ENCODE measurements around the gene ZNF860. TPM values are rescaled to one million over a fixed set of nuclear protein-coding genes. Genes with fewer than 3 reads are reported as not detected.

ZNF860 gene
- 1.1 to 1.6 TPM (median 1.4 TPM) in 5 replicates for total RNA-seq (2022; extraction: Qiagen RNA extraction)

DNA sequence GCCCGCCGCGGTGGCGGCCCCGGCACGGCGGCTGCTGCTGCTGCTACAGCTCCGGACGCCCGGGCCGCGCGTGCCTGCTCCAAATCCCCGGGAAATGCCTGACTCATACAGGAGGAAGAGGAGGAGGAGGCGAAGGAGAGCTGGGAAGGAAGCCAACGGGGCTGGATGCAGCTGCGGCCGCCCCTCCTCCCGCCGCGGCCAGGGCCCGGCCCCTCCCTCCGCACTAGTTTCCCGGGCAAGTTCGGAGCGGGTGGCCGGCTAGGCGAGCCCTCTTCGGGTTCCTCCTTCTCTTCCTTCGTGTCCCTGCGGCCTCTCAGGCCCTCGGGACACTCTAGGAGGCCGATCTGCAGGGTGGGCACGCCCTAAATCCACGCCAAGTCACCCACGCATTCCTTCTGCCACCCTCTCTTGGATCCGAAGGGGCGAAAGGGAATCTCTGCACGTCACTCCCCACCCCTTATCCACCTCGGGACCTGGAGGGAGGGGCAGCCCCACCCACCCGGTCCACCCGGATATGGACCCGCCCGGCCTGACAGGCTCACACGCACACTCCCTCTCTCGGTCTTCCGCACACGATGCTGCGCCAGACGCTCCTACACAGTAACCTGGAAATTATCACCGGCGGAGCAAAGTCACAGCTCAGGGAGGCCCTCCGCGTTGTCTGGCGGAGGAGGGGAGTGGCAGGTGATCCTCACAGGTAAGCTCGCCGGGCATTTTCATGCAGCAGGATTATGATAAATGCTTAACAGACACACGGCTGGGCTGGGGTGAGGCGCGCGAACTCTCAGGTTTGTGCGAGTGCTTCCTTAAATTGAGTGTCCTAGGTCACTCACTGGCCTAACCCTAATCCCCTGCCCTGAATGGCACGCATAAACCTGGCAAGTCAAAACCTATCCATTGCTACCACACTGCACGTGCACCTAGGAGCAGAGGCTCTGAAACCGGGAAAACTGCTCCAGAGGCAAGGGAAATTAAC lies at the start of gene ZNF860, which contains the start of gene OSBPL10:
Gene ZNF860 (plus strand): TSS at position 545 of the 976 bp plus-strand sequence. CDS start 7,330 bp downstream, outside the sequence.
Gene OSBPL10 (minus strand): TSS at position 57 of the 976 bp plus-strand sequence. CDS start 83 bp downstream, outside the sequence.

Other genes with a start within 250 kb of the ZNF860 start
- gene OSBPL10, start 488 bp upstream of the ZNF860 start, total RNA-seq (2022; extraction: Qiagen RNA extraction), result 17.0 to 24.1 TPM (median 20.0 TPM) in 5 replicates
- gene GPD1L, start 124.9 kb downstream of the ZNF860 start, total RNA-seq (2022; extraction: Qiagen RNA extraction), result 15.5 to 22.2 TPM (median 18.5 TPM) in 5 replicates